ENCODE measurements around the gene QSOX2.
A peak's percentile ranks its signal among the peaks of the same experiment; 100 is the strongest.

Gene QSOX2

DNA sequence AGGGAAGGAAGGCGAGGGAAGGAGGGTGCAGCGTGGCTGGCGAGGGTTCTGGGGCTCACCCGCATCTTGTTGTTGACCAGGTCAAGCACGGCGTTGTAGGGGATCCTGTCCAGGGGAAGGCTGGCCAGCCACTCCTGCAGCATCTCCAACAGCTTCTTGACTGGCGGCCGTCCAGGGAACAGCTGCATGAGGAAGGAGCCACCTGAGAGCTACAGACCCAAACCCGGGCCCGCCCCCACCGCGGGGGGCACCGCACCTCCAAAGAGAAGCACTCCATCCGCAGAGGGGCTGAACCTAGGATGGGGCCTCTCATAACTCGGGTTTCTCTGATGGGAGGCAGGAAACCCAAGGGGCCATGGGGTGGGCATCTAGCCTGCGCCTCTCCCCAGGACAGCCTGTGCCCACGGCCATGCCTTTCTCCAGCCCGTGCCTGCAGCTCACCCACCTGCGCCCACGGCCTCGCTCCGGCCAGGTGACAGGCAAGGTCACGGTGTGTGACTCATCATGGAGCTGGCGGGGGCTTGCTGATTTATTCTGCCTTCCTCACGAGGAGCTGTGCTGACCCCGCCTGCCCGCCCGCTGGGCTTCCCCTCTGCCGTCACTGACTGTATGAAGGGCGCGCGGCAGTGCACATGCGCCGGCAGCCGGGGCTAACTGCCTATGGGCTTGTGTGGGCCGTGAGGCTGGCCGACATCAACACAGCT, 28.9 kb downstream of the QSOX2 start:
- no peak for DNase-seq

DNA sequence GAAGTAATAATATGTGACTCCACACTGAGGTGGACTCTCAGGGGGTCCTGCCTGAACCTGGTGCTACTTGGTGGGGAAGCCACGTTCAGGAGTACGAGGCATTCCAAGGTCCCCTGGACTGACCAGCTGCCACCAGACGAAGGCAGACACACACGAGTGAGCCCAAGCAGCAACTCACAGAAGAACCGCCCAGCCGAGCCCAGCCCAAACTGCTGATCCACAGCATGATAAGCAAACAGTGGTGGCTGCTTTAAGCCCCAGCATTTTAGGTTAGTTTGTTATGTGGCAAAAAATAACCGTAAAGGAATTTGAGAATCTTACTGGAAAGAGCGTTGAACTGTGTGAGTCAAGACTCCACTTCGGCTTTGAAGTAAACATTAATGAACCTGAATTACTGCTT, 31.9 kb downstream of the QSOX2 start:
- no peak for DNase-seq

DNA sequence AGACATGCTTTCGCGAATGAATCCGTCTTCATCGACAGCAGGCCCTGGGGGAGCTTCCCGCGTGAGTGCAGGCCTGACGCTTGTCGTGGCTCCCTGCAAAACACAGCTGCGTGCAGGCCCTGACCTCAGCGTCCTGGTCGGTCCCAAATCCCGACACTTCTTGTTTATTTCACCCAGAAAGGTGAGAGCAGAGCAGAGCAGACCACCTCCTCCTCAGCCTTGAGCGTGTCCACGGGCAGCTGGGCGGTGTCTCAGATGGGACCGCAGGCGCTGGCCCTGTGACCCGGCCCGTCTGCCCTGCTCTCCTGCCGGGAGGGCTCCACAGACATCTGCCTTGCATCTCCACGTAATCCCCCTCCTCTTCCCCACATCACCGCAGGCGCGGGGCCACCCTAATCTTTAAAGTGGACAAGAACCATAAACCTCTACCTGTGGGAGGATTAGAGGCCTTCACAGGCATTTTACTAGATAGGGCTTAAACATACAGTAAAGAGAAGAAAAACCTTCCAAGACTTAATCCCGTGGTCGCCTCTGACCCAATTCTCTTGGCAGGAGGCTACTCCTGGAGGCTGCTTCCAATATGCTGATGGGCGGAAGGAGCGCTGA, 33.2 kb downstream of the QSOX2 start:
- no peak for DNase-seq

DNA sequence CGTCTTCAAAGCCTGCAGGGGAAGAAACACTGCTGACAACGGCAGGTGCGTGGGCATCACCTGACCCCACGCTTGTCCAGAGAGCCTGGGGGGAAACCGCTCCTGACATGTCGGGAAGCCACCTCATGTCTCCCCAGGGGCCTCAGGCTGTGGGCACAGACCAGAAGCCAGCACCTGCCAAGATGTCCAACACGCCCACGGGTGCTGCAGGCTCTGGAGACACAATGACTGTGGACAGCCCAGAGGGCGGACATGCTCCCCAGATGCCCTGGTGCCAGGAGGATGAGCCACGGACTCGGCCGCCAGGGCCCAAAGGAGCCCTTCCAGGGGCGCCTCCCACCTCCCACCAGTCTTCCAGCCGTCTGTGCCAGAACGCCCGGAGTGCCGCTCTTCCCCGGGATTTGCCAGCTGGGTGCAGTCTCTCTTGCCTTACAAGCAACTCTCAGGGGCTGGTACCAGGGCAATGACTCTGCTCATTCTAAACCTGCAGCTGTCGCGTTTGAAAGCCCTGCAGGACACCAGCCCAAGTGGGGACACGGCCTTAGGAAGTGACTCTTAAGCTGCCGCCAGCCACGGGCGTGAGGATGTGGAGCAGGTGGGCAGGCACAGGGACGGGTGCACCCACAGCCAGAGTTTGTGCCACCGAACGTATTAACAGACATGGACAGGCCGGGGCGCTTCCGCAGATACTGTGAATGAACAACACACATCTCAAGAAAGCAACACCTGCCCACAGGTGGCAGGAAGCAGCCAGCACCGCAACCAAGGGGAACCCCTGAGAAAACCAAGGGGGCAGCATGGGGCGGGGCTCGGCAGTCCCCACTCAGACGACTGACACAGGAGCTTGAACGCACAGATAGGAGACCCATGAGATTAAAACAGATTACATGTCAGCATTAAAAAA, 33.9 kb downstream of the QSOX2 start:
- no peak for DNase-seq

DNA sequence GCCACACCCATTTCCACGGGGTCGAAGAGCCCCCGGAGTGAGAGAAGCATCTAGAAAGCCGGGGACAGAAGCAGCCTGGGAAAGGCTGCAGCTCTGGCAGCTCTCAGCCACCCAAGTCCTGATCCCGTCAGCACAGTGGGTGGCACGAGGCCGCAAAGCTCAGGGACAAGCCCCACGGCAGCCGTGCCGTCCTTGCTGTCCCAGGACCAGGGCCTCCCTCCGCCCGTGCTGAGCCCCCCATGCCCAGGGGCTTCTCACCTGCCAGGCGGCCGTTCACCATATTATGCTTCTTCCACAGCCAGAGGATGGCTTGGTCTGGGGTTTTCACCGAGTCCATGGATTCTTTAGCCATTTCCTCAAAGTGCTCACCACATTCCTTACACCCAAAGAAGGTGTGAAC, 34.6 kb downstream of the QSOX2 start:
- DNase-seq = no peak

DNA sequence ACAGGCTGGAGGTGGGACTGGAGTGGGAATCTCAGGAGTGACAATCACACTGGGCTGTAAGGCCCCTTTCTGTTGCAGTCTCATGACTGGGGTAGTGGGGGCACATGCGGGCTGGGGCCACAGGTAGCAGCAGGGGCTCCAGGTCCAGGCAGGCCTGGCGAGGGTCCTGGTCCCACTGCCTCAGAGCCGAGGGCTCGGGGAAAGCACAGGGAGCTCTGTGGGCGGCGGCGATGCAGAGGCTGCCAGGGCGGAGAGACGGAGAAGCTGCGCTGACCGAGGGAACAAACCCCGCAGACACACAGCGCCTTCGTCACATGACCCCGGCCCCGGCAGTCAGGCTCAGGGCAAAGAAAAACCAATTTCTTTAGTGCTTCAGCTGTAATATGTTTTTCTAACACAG, 35.3 kb downstream of the QSOX2 start:
- no peak for DNase-seq

DNA sequence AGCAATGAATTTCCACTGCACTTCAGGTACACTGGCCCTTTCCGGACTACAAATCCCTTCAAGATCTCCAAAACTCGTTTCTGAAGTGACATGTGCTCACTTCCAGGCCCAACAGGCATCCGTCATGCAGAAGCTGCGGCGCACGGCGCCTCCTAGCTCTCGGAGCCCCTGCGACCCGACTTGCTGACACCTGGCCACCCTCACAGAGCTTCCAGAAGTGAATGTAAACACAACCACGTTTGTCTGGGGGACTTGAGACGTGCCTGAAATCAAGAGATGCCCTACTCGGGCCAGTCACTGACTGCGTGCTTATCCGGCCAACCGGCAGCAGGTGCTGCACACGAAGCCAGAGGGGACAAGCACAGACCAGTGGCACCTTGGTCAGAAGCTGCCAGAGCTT, 35.8 kb downstream of the QSOX2 start:
- no peak for DNase-seq

DNA sequence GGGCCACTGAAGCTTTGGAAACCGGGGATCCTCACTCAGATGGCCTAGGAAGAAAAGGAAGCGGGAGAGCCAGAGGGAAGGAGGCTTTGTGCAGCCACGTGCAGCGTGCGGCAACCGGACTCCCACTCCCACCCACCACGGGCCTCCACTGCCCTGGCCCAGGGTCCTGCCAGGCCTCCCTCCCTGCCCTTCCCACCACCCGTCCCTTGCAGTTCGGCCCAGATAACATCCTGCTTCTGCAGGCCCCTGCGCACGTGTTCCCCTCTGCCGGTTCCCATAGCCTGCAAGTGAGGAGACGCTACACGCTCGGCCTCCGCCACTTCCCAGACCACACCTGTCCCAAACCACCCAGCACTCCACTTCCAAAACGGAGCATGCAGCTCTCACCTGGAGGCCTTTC, 36.4 kb downstream of the QSOX2 start:
- no peak for DNase-seq

DNA sequence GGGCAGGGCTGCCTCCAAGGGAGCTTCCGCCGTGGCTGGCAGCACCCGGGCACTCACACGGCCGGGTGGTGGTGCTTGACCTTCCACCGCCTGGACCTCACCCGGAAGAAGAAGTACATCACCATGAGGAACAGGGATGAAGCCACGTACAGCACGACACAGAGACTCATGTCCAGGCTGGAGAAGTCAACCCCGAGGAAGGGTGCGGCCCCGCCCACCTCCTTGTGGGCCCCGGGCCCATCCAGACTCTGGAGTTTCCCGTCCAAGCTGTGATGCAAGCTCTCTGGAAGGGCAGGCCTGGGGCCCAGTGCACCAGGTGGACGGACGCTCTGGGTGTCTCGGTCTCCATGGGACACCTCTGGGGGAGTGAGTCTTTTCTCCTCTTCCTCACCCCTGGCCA, 36.9 kb downstream of the QSOX2 start:
- no peak for DNase-seq

DNA sequence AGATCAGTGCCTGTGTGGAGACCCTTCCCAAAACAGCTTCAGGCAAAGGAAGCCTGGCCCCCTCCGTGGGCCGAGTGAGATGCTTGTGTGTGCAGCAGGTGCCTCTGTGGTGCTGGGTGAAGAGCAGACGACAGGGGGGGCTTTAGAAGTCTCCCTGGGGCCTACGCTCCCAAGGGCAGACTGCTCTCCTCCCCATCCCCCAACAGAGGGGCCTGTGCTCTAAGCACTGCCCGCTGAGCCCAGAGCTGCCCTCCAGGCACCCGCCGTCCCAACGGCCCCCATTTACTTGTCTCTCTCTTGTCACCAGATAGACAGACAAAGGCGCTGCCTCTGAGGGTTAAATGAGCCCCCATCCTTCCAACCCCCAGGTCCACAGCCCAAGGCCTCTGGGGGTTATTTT, 38.0 kb downstream of the QSOX2 start:
- no peak for DNase-seq

DNA sequence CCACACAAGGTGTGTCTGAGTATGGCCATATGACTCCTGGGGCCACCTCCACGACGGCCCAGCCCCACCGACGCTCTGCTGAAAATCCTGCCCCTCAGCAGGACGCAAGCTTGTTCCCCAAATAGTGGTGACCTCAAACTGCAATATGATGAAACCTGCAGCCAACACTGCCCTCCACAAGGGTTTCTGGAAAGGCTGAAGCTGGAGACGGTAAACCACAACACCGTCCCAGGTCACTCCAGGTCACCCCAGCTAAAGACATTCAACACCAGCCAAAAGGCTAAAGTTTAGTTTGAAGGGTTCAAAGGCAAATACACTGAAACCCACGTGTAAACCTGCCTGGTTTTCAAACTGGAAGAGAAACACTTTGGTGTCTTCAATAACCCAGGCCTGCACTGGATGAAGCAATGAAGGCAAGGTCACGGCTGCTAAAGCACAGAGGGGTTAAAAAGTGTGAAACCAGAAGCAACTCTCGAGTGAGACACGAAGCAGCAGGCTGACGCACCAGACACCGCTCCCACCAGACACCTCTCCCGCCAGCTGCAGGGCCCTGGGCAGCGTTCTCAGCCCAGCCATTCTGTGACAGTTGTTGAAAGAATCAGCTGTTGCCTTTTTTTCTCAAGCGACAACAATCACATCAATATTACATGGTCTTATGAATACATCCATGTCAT, 38.9 kb downstream of the QSOX2 start:
- no peak for DNase-seq

DNA sequence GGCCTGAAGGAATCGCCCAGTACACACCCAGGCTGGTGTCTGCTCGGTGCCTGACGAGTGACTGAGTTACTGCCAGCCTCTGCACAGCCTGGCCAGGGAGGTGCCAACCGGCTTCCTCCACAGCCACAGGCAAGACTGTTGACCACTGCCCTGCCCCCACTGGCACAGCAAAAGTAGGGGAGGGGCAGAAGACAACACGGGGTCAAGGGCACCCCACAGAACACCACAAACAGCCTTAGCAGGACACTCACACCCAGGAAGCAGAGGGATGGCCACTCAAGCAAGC, 40.0 kb downstream of the QSOX2 start:
- DNase-seq = no peak

DNA sequence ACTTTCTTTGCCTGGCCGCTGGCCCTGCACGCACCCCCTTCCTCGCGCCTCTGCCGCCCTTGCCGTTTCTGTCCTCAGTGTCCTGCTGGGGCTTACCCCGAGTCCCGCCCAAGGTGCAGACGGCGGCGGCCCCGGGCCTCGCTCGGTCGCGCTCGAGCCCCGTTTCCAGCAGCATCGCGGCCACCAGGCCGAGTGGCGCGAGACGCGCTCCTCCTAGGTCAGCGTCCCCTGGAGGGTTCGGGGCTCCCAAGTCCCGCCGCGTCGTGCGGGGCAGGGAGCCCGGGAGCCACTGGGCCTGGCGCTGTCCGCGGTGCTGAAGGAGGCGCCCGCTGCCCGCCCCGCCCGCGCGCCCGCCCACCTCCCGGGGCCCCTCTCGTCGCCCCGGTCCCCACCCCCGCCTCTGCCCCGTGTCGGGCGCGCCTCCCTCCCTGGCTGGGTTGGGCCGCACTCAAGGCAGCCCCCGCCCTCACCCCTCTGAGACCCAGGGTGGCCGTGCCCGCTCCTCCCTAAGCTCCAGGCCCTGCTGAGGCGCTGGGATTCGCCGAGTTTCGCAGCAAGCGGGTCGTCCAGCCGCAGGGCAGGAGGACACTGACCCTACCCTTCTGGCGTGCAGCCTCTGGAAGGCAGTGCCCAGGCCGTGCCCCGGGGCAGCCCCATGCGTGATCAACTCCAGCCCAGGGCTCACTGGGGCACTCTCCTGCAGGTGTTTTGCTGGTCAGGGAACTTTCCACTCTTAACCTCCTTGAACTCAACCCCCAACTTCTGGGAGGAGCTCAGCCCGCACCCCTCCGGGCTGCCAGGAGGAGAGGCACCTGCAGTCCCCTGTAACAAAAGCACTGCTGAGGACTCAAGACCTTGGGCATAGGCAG, 40.5 kb downstream of the QSOX2 start, which contains the start of gene LHX3:
TSS of gene LHX3 (minus strand) at position 291 of the 869 bp plus-strand sequence. CDS start at position 175, 116 bp downstream.
- peak; percentile 8 for DNase-seq

DNA sequence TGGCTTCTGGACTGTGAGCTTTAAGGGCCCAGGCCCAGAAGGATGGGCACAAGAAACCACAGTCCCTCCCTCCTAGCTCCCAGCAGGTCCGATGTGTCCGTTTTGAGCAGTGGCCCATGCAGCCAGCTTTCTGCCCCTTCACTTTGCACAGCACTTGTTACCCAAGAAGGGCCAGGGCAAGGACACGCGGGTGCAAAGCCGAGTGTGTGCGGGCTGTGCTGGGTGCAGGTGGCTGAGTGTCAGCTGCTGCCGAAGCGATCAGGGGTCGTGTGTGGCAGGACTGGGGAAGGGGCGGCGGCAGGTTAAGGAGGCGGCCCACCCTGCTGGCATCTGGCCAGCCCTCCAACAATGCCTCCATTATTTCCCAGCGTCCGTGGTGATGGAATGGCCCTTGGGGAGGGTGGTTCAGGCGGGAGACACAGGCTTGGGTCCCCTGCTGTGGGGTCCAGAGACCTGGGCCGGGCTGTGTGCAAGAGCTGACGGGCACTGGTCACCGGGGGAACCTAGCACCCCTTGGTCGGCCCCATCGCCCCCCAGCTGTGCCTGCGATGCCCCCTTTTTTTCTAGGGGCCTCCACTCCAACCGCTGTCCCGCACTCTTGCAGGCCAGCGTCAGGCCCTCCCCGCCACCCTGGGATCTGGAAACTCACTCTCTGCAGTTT, 41.3 kb downstream of the QSOX2 start:
- DNase-seq = no peak

DNA sequence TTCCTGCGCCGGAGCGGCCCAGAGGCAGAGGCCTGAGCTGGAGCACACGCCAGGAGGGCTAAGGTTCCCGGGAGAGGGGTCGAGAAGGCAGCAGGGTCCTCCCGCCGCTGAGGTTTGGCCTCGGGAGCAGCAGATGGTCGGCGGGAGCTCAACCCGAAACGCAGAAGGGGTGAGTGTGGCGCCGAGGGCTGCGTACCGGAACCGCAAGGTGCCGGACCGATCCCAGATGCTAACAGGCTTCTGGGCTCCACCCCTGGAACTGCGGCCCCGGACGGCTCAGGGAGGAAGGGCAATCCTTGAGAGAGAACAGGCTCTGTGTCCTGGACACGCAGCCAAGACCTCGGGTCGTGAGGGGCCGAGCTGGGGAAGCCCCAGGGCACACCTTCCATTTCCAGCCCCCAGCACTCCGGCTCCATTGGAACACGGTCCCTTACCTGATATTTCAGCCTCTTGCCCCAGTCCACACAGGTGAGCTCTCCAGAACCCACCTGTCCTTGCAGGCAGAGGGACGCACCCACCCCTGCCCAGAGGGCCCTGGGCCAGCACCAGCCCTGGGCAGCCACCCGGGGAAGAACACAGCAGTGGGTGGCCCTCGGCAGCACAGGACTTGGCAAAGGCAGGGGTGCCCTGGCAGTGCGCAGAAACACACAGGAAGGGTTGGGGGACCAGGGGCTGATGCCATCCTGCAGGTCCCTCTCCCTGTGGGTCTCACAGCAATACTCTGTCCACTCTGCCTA, 42.0 kb downstream of the QSOX2 start:
- DNase-seq = no peak

DNA sequence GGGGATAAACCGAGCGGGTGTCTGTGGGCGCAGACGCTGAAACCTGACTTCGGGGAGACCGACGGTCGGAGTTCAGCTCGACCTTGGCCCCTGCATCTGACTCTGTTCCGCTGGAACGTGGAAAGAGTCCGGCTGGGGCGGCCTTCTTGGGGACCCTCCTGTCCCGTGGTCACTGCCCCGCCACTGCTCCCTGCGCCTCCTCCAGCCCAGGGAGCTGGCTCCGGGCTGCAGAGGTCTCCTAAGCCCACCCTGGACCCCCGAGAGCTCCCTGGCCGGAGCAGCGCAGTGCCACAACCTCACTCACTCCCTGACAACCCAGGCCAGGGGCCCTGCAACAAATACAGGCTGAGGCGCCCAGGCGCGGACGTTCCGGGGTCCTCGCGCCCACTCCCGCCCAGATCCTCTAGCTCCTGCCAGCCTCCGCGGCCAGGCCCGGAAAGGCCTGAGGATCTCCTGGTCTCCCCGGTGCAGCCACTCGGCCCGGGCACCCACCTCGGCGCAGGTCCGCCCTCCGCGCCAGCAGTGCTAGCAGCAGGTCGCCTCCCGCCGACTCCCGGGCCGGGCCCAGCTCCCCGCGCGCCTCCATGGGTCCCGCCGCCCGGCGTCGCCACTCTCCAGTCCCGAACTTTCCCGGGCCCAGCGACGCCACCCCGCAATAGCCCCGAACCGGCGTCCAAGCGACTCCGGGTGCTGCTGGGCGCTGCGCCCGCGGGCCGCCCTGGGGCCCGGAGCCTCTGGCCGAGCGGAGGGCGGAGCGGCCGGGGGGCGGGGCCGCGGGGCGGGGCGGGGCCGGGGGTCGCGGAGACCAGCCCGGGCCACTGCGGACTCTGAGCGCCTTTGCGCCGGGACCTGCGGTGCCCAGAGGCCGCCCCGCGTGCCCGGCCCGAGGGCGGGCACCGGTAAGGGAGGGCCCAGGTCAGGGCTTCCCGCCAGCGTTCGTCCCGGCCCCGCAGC, 42.9 kb downstream of the QSOX2 start:
- no peak for DNase-seq

DNA sequence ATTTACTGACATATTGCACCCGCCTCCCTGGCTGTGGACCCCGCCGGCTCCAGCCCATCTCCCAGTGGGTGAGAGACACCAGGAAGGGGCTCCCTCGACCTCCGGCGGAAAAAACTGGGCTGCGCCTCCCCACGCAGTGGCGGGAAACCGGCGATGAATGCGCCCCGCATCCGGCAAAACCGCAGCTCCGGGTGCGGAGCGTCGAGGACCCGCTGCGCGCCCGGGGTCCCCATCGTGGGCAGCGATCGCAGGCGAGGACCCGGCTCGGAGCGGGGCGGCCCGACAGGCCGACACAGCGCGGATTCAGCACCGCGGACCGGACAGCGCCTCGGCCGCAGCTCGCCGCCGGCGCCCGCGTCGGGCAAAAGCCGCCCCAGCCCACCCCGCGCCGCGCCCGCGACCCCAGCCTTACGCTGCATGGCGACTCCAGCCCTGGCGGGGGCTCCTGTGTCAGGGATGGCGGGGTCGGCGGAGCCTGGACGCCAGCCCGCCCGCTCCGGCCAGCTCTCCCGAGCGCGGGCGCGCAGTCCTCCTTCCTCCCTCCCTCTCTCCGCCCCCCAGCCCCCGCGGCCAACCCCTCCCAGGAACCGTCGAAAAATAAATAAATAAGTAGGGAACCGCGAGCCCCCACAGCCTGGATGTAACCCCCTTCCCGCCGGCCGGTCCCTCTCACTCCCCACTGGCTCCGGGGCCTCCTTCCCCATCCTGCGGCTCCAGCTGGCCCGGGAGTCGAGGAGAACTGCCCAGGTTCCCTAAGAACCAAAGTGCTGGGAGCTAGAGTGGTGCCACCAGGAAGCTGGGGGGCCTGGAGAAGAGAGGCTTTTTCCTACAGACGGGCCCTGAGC, 43.8 kb downstream of the QSOX2 start:
- no peak for DNase-seq

DNA sequence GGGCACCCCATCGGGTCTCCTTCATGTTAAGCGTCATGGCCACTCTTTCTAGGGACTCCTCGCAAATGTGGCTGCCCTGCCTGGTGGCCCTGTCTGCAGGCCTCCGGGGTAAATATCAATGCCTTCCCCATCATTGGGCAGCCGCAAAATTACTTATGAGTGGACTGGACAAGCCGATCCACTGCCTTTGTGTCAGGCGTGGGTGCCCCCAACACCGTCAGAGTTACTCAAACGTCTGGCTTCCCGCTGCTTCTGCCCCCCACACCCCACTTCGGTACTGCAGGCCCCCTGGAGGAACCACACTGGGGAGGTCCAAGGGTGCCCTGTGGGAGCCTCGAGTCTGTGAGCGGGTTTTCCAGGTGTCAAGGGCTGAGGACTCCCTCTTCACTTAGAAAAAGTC, 44.4 kb downstream of the QSOX2 start:
- no peak for DNase-seq

DNA sequence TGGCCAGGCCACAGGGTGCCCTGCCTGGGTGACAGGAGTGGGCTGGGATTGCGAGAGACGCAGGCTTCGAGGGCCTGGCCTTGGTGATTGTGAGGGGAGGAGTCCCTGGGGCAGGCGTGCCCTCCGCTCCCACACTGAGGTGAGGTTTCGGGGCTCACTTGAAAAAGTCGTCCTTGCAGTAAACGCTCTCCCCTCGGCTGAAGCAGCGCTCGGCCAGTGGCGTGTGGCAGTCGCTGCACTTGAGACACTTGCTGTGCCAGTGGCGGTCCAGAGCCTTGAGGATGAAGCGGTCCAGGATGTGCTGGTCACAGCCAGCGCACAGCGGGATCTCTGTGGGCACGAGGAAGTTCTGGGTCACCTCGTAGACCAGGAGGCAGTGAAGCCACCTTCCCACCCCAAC, 45.2 kb downstream of the QSOX2 start:
- DNase-seq = no peak

Measured in CD4-positive, alpha-beta T cell treated with Interleukin-12 subunit alpha and Interleukin-12 subunit beta, for 1 hour (primary cell).